IMR-90 (cell line): Measurements from ENCODE around the gene PYDC1. TPM values are rescaled to one million over a fixed set of nuclear protein-coding genes. Genes with fewer than 3 reads are reported as not detected.

ENCODE experiments used
- ATAC-seq: fragments of 200-7000 bp; cut with Tn5 transposase; 2 replicates; pipeline ENCODE4 v1.9.1; 2020; ENCODE audit warnings: low read depth, mild to moderate bottlenecking, moderate library complexity
- BruUV-seq: library from RNA; stranded (reverse); fragments of 400-500 nt; replicated peaks from 2 replicates; lab custom pipeline; 2021; lab: Mats Ljungman, UMichigan
- CTCF ChIA-PET: fragments of 300-600 bp; formaldehyde crosslinking; extraction: SDS; loops from one replicate; lab custom pipeline; 2021; ENCODE audit warnings: antibody characterized with exemption; lab: Yijun Ruan, JAX
- POLR2A ChIA-PET: fragments of 300-600 bp; sonication (Branson Sonifier 250); formaldehyde crosslinking; loops from one replicate; lab custom pipeline; 2022; ENCODE audit warnings: antibody characterized with exemption; ENCODE audit not compliant: unreplicated experiment; lab: Charles Lee
- DNase-seq: peaks from one replicate; pipeline ENCODE4 v3.0.0; 2013
- H2AFZ ChIP-seq: replicated peaks from 2 replicates; pipeline ENCODE3; 2013; ENCODE audit warnings: low read length, mild to moderate bottlenecking; ENCODE audit not compliant: poor library complexity
- H2AK5ac ChIP-seq: 2 replicates; pipeline ENCODE4 v1.6.1; 2013; ENCODE audit warnings: low read depth, low read length, inconsistent platforms
- H2AK9ac ChIP-seq: replicated peaks from 2 replicates; pipeline ENCODE3; 2013; ENCODE audit warnings: mild to moderate bottlenecking, low read depth, low read length, moderate library complexity; ENCODE audit not compliant: poor library complexity
- H2BK120ac ChIP-seq: 2 replicates; pipeline ENCODE4 v1.6.1; 2013; ENCODE audit warnings: low read depth, low read length, inconsistent platforms
- H2BK15ac ChIP-seq: 3 replicates; pipeline ENCODE4 v1.6.1; 2013; ENCODE audit warnings: low read depth, low read length, inconsistent platforms
- H2BK20ac ChIP-seq: 2 replicates; pipeline ENCODE4 v1.6.1; 2013; ENCODE audit warnings: low read depth, mild to moderate bottlenecking, inconsistent platforms, low read length, moderate library complexity
- H2BK5ac ChIP-seq: 2 replicates; pipeline ENCODE4 v1.6.1; 2013; ENCODE audit warnings: mild to moderate bottlenecking, low read depth, low read length, inconsistent platforms; ENCODE audit not compliant: poor library complexity, severe bottlenecking
- H3K14ac ChIP-seq: replicated peaks from 2 replicates; pipeline ENCODE4 v1.6.1; 2013; ENCODE audit warnings: low read depth, low read length, inconsistent platforms
- H3K18ac ChIP-seq: 2 replicates; pipeline ENCODE4 v1.6.1; 2013; ENCODE audit warnings: low read depth, low read length, control low read depth
- H3K23ac ChIP-seq: 2 replicates; pipeline ENCODE4 v1.6.1; 2013; ENCODE audit warnings: low read depth, low read length, inconsistent platforms
- H3K27ac ChIP-seq: 2 replicates; pipeline ENCODE4 v1.5.1; 2013; ENCODE audit warnings: mild to moderate bottlenecking, control low read depth, low read length; ENCODE audit not compliant: insufficient read depth
- H3K27me3 ChIP-seq: 2 replicates; pipeline ENCODE4 v1.6.1; 2013; ENCODE audit warnings: low read length; ENCODE audit not compliant: control insufficient read depth, insufficient read depth
- H3K36me3 ChIP-seq: 2 replicates; pipeline ENCODE4 v1.6.1; 2013; ENCODE audit warnings: low read length, mixed read lengths; ENCODE audit not compliant: control insufficient read depth, insufficient read depth
- H3K4ac ChIP-seq: 2 replicates; pipeline ENCODE4 v1.6.1; 2013; ENCODE audit warnings: low read depth, low read length, inconsistent platforms
- H3K4me1 ChIP-seq: 2 replicates; pipeline ENCODE4 v1.6.1; 2013; ENCODE audit warnings: low read length, mixed read lengths; ENCODE audit not compliant: control insufficient read depth, insufficient read depth
- H3K4me2 ChIP-seq: 2 replicates; pipeline ENCODE4 v1.6.1; 2013; ENCODE audit warnings: low read depth, mild to moderate bottlenecking, control low read depth, low read length, moderate library complexity
- H3K4me3 ChIP-seq: 2 replicates; pipeline ENCODE4 v1.5.1; 2013; ENCODE audit warnings: low read depth, mild to moderate bottlenecking, control low read depth, low read length, moderate library complexity; ENCODE audit not compliant: insufficient read depth
- H3K56ac ChIP-seq: 2 replicates; pipeline ENCODE4 v1.6.1; 2013; ENCODE audit warnings: low read length, inconsistent platforms; ENCODE audit not compliant: insufficient read depth; ENCODE audit errors: extremely low read depth
- H3K79me1 ChIP-seq, 2 experiments: 2 replicates each; pipeline ENCODE4 v1.6.1; 2013; ENCODE audit warnings: low read length in 2 of 2, inconsistent platforms in 1 of 2, low read depth in 1 of 2
- H3K9ac ChIP-seq: 2 replicates; pipeline ENCODE4 v1.6.1; 2013; ENCODE audit warnings: low read depth, low read length, control low read depth
- H3K9me1 ChIP-seq: 2 replicates; pipeline ENCODE4 v1.6.1; 2013; ENCODE audit warnings: low read length, inconsistent platforms; ENCODE audit not compliant: insufficient read depth
- H3K9me3 ChIP-seq: 2 replicates; pipeline ENCODE4 v1.6.1; 2013; ENCODE audit warnings: low read length; ENCODE audit not compliant: control insufficient read depth, insufficient read depth
- H4K20me1 ChIP-seq: 2 replicates; pipeline ENCODE4 v1.6.1; 2013; ENCODE audit warnings: low read length, inconsistent platforms; ENCODE audit not compliant: insufficient read depth
- H4K5ac ChIP-seq: 2 replicates; pipeline ENCODE4 v1.6.1; 2013; ENCODE audit warnings: mild to moderate bottlenecking, low read depth, low read length, control low read depth
- H4K8ac ChIP-seq, 2 experiments: 2 replicates each; pipeline ENCODE4 v1.6.1; 2013; ENCODE audit warnings: low read depth in 2 of 2, low read length in 2 of 2, control low read depth in 1 of 2, inconsistent platforms in 1 of 2
- H4K91ac ChIP-seq: 2 replicates; pipeline ENCODE4 v1.6.1; 2013; ENCODE audit warnings: low read depth, low read length, inconsistent platforms; ENCODE audit not compliant: insufficient read depth
- BHLHE40 ChIP-seq: fragments of 150-350 bp; IDR thresholded peaks from 2 replicates; pipeline ENCODE4 v1.6.1; 2016; ENCODE audit warnings: mild to moderate bottlenecking, low read depth, low read length
- CEBPB ChIP-seq: IDR thresholded peaks from 2 replicates; pipeline ENCODE4 v1.6.1; 2012; ENCODE audit warnings: low read depth, low read length, improper control_type of control experiment
- CHD1 ChIP-seq: IDR thresholded peaks from 2 replicates; pipeline ENCODE4 v1.6.1; 2012; ENCODE audit warnings: low read depth, low read length, improper control_type of control experiment
- CTCF ChIP-seq: conservative IDR thresholded peaks from 2 replicates; pipeline ENCODE4 v1.5.1; 2012; ENCODE audit warnings: mild to moderate bottlenecking, low read depth, low read length, improper control_type of control experiment
- ELK1 ChIP-seq: fragments of 150-350 bp; IDR thresholded peaks from 2 replicates; pipeline ENCODE4 v1.6.1; 2016; ENCODE audit warnings: low read depth, mild to moderate bottlenecking, low read length, moderate library complexity, borderline replicate concordance
- FOS ChIP-seq: fragments of 150-350 bp; IDR thresholded peaks from 2 replicates; pipeline ENCODE4 v1.6.1; 2016; ENCODE audit warnings: low read depth, low read length
- MAFK ChIP-seq: IDR thresholded peaks from 2 replicates; pipeline ENCODE4 v1.6.1; 2012; ENCODE audit warnings: low read depth, low read length, improper control_type of control experiment
- MAZ ChIP-seq: IDR thresholded peaks from 2 replicates; pipeline ENCODE4 v1.6.1; 2012; ENCODE audit warnings: low read depth, mild to moderate bottlenecking, low read length, improper control_type of control experiment, moderate library complexity, borderline replicate concordance
- MXI1 ChIP-seq: IDR thresholded peaks from 2 replicates; pipeline ENCODE4 v1.6.1; 2012; ENCODE audit warnings: low read depth, mild to moderate bottlenecking, low read length, moderate library complexity, borderline replicate concordance
- NFE2L2 ChIP-seq: fragments of 150-350 bp; IDR thresholded peaks from 2 replicates; pipeline ENCODE4 v1.6.1; 2016; ENCODE audit warnings: low read depth, mild to moderate bottlenecking, low read length
- POLR2A ChIP-seq: IDR thresholded peaks from 2 replicates; pipeline ENCODE4 v1.6.1; 2012; ENCODE audit warnings: mild to moderate bottlenecking, low read depth, low read length
- RAD21 ChIP-seq: IDR thresholded peaks from 2 replicates; pipeline ENCODE4 v1.6.1; 2012; ENCODE audit warnings: low read length, improper control_type of control experiment
- RCOR1 ChIP-seq: IDR thresholded peaks from 2 replicates; pipeline ENCODE4 v1.6.1; 2012; ENCODE audit warnings: mild to moderate bottlenecking, low read length, improper control_type of control experiment; ENCODE audit not compliant: insufficient replicate concordance
- RFX5 ChIP-seq: IDR thresholded peaks from 2 replicates; pipeline ENCODE4 v1.8.0; 2012; ENCODE audit warnings: low read depth, mild to moderate bottlenecking, low read length, moderate library complexity
- SMC3 ChIP-seq: fragments of 150-350 bp; IDR thresholded peaks from 2 replicates; pipeline ENCODE4 v1.6.1; 2016; ENCODE audit warnings: low read depth, mild to moderate bottlenecking, antibody characterized with exemption, low read length, moderate library complexity
- USF2 ChIP-seq: fragments of 150-350 bp; IDR thresholded peaks from 2 replicates; pipeline ENCODE4 v1.6.1; 2017; ENCODE audit warnings: mild to moderate bottlenecking, antibody characterized with exemption, low read length, low read depth
- WGBS, 2 experiments: methylation state at CpG; one replicate each; pipeline versions ENCODE4 v1.1.5 to v1.1.7; 2013; ENCODE audit warnings: missing lambda C conversion rate in 2 of 2; ENCODE audit not compliant: insufficient read length in 1 of 2; ENCODE audit errors: extremely low coverage in 2 of 2; 5-methylcytosine and 5-hydroxymethylcytosine counted together
- dilution Hi-C: fragments of 300-500 bp; cut with HindIII; formaldehyde crosslinking; loops from one replicate; pipeline ENCODE4 v1.14.3; 2018; ENCODE audit warnings: low sequenced_read_pairs; ENCODE audit not compliant: unreplicated experiment
- in situ Hi-C: fragments of 300-500 bp; cut with MboI; formaldehyde crosslinking; loops from 3 replicates; pipeline ENCODE4 v1.14.3; 2019; ENCODE audit warnings: low sequenced_read_pairs, inconsistent platforms, mixed read lengths
- intact Hi-C: fragments of 100-400 bp; cut with micrococcal nuclease; formaldehyde crosslinking; loops from 2 replicates; pipeline ENCODE4 v1.10.0; 2022
- polyA plus RNA-seq, 3 experiments: library from polyadenylated mRNA; depleted of rRNA; stranded (reverse); fragments of >200 nt; gene quantifications; 2 replicates each; pipeline ENCODE4 v1.2.3, GENCODE V29; 2012; ENCODE audit warnings: low replicate concordance in 1 of 3
- total RNA-seq: library from RNA; depleted of rRNA; stranded (reverse); fragments of >200 nt; gene quantifications from 2 replicates; pipeline ENCODE4 v1.2.3, GENCODE V29; 2012

The PYDC1 gene
- total and polyA plus RNA-seq, 2 of the 4 experiments (the other 2 are of a cell fraction): not detected

GRCh38 chr16:31217136-31217530, 198 bp upstream of the PYDC1 start:
- CTCF ChIA-PET: interaction anchor here (1.0 kb wide), 1 partner anchor 169 kb away, joined by 3 read pairs; no protein-coding TSS in a partner anchor
- in situ Hi-C loops: no loop called here
- DNase-seq: no peak

More at GRCh38 chr16:31217136-31217530, 198 bp upstream of the PYDC1 start:
- dilution Hi-C loops (no loop called here), intact Hi-C loops (loop anchor here (10.0 kb wide), 1 partner anchor 478 kb away; no protein-coding TSS in a partner anchor)
- H4K5ac ChIP-seq: no peak overlapping the region
- H2AK9ac ChIP-seq: no peak overlapping the region
- H3K79me1 ChIP-seq: no peaks in the 10 kb centered on the region
- no peak overlapping the region for H4K91ac ChIP-seq
- H3K56ac ChIP-seq: no peak overlapping the region
- no peaks in the 10 kb centered on the region; the same call in 1 of the 2 replicates for H4K20me1 ChIP-seq
- H3K23ac ChIP-seq: no peak overlapping the region
- no peak overlapping the region for H3K18ac ChIP-seq
- no peak overlapping the region for H2AK5ac ChIP-seq
- no peak for ATAC-seq
- no peaks in the 10 kb centered on the region for H3K36me3 ChIP-seq
- H3K27me3 ChIP-seq: peaks cover 64% of the 10 kb centered on the region
- no peak overlapping the region for H2BK15ac ChIP-seq
- POLR2A ChIA-PET: no interaction called here
- no peak overlapping the region for H3K4me3 ChIP-seq
- H3K4me1 ChIP-seq: peaks cover 4% of the 10 kb centered on the region; the same call in 1 of the 2 replicates
- H3K4me2 ChIP-seq: no peak overlapping the region
- H3K14ac ChIP-seq: no peak overlapping the region
- H2BK120ac ChIP-seq: no peak overlapping the region
- no peak overlapping the region for H2BK5ac ChIP-seq
- no peak overlapping the region for H3K27ac ChIP-seq
- TF ChIP-seq NFE2L2 (no peak), USF2 (no peak), FOS (no peak), POLR2A (no peak), CTCF (no peak), RFX5 (no peak), CEBPB (no peak), RAD21 (no peak), MXI1 (no peak), RCOR1 (no peak), MAZ (no peak), ELK1 (no peak), SMC3 (no peak), MAFK (no peak), CHD1 (no peak), BHLHE40 (no peak)
- H3K9me3 ChIP-seq: no peaks in the 10 kb centered on the region
- H2BK20ac ChIP-seq: no peak overlapping the region
- H3K4ac ChIP-seq: no peak overlapping the region
- no peaks in the 10 kb centered on the region for H3K9me1 ChIP-seq
- H3K9ac ChIP-seq: no peak overlapping the region
- no peak overlapping the region for H4K8ac ChIP-seq
- WGBS, 2 experiments: 0% methylated on average over 1 of the region's 4 CpGs; no CpG with 5 or more reads in 1 of the 2 experiments
- no TSS peak for BruUV-seq
- no peak overlapping the region for H2AFZ ChIP-seq
